ENCODE measurements around the gene RAB27A.

- TF ChIP-seq TAF1 (IDR thresholded peaks at IDR 0.05; ENCODE audit: borderline replicate concordance, low read depth, low read length): no peak
- no peak for TF ChIP-seq POLR2AphosphoS5 (IDR thresholded peaks at IDR 0.05; ENCODE audit: low read depth, low read length)
- TF ChIP-seq RXRA (IDR thresholded peaks at IDR 0.05; ENCODE audit: borderline replicate concordance, low read depth): no peak
- no peak for TF ChIP-seq EP300 (IDR thresholded peaks at IDR 0.05; ENCODE audit: borderline replicate concordance in 1 of 2, low read depth in 1 of 2, low read length in 1 of 2)
- no peak for TF ChIP-seq EZH2phosphoT487 (IDR thresholded peaks at IDR 0.05; ENCODE audit: borderline replicate concordance, low read depth)
- TF ChIP-seq CTCF (IDR thresholded peaks at IDR 0.05): no peak
- no peak for TF ChIP-seq GABPA (IDR thresholded peaks at IDR 0.05; ENCODE audit: low read depth)
- no peak for TF ChIP-seq RFX5 (IDR thresholded peaks at IDR 0.05; ENCODE audit: low read length)
Observed at GRCh38 chr15:55204464-55204863, 85.1 kb downstream of the RAB27A start.
